Fibroblast of the aortic adventitia (primary cell): ENCODE data around the gene BABAM2. TPM values are rescaled to one million over a fixed set of nuclear protein-coding genes. Genes with fewer than 3 reads are reported as not detected.
A peak's percentile ranks its signal among the peaks of the same experiment; 100 is the strongest.

Experiments
- DNase-seq: peaks from one replicate; pipeline ENCODE4 v3.0.0-alpha.2; 2010; ENCODE audit warnings: low read depth
- H3K4me3 ChIP-seq: 2 replicates; pipeline ENCODE4 v1.5.1; 2011; ENCODE audit warnings: low read depth, mild to moderate bottlenecking, control low read depth, low read length, moderate library complexity
- total RNA-seq: library from RNA; depleted of rRNA; stranded (reverse); fragments of >200 nt; gene quantifications from 2 replicates; pipeline ENCODE4 v1.2.3, GENCODE V29; 2012; ENCODE audit warnings: low replicate concordance
- TF ChIP-seq, protein P1 (sequence below): IDR thresholded peaks from 2 replicates; pipeline ENCODE4 v1.5.1; 2011; ENCODE audit warnings: mild to moderate bottlenecking, low read length, control low read depth, inconsistent platforms; ENCODE audit not compliant: insufficient read depth

BABAM2 gene
- total RNA-seq, 1 donor: 45.3 TPM

DNA sequence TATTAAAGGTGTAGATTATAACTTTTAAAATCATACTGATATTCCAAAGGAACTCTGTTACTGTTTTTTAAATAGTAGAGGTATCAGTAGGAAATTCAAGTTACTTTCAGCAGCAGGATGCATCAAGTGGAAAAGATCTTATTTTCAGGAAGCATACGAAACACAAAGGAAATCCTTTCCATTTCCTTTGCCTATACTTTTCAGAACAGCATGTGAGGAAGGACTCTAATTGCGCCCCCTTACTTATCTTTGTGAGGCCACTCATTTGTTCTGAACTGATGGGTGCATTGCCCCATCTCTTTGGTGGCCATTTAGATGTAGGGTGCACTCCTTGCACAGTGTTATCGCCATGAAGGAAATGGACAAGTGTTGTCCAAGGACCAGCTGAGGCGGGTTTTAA lies 145.3 kb downstream of the BABAM2 start:
- TF ChIP-seq, protein P1, sequence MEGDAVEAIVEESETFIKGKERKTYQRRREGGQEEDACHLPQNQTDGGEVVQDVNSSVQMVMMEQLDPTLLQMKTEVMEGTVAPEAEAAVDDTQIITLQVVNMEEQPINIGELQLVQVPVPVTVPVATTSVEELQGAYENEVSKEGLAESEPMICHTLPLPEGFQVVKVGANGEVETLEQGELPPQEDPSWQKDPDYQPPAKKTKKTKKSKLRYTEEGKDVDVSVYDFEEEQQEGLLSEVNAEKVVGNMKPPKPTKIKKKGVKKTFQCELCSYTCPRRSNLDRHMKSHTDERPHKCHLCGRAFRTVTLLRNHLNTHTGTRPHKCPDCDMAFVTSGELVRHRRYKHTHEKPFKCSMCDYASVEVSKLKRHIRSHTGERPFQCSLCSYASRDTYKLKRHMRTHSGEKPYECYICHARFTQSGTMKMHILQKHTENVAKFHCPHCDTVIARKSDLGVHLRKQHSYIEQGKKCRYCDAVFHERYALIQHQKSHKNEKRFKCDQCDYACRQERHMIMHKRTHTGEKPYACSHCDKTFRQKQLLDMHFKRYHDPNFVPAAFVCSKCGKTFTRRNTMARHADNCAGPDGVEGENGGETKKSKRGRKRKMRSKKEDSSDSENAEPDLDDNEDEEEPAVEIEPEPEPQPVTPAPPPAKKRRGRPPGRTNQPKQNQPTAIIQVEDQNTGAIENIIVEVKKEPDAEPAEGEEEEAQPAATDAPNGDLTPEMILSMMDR: no peak
- no peak for DNase-seq
- no peak overlapping the region for H3K4me3 ChIP-seq

DNA sequence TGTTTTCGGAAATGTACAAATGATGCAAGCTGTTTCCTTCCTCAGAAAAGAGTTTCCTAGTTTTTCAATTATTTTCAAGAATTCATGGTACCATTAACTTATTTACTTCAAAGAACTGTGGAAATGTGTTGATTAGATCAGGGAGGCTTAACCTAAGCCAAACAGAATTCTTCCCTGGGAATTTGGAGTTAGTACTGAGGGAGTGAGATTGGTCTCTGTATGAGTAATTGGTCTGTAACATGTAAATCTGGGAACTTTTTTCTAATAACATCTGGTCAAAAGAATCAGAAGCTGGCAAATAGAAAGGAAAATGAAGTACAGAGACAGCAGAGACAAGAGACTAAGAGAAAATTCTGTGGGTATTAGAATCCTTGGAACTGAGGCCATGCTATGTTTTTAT lies 145.8 kb downstream of the BABAM2 start:
- no peak overlapping the region for H3K4me3 ChIP-seq
- TF ChIP-seq, protein P1: no peak
- no peak for DNase-seq

DNA sequence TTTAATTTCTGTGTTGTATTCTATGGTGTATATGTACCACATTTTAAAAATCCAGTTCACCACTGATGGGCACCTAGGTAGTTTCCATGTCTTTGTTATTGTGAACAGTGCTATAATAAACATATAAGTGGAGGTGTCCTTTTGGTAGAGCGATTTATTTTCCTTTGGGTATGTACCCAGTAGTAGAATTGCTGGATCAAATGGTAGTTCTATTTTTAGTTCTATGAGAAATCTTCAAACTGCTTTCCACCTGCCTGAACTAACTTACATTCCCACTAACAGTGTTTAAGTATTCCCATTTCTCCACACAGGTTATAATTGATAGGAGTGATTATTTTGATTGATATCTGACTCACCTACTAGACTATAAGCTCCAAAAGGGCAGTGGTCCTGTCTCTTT lies 148.2 kb downstream of the BABAM2 start:
- TF ChIP-seq, protein P1: no peak

DNA sequence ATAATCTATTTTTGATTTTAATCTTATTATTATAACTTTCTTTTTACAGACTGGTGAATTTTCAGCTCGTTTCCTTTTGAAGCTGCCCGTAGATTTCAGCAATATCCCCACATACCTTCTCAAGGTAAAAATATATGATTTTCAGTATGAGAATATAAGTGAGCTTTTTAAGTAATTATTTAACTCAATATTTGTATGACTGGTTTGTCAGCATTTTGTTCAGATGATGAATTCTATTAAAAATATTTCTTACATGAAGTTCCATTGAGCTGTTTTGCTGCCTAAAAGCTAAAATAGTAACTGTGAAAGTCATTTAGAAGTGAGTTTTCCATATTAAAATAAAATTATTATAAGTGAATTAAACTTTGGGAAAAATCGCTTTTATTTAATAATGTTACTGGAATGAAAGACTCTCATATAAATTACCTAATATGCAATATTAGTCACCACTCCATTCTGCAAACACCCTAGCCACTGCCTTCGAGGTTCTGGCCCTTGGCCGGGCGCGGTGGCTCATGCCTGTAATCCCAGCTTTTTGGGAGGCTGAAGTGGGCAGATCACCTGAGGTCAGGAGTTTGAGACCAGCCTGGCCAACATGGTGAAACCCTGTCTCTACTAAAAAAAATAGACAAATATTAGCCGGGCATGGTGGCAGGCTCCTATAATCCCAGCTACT lies 155.3 kb downstream of the BABAM2 start:
- H3K4me3 ChIP-seq: no peak overlapping the region
- TF ChIP-seq, protein P1: no peak
- no peak for DNase-seq

More for the DNA sequence above, 148.2 kb downstream of the BABAM2 start:
- H3K4me3 ChIP-seq: no peak overlapping the region
- DNase-seq: no peak

DNA sequence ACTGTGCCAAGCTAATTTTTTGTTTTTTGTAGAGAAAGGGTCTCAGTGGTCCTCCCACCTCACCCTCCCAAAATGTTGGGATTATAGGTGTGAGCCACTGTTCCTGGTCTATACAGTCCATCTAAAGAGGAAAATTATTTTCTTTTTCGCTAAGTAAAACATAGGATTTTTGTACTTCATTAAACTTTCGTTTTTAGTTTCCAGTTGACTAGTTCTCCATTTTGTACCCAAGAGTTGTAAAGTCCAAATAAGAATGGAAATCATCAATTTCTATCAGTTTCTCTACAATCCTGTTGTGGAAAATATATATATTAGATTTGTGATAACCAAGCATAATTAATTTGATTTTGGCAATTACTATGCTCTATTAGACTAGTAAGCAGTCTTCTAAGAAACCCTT lies 156.4 kb downstream of the BABAM2 start:
- TF ChIP-seq, protein P1: no peak
- DNase-seq: no peak
- no peak overlapping the region for H3K4me3 ChIP-seq

DNA sequence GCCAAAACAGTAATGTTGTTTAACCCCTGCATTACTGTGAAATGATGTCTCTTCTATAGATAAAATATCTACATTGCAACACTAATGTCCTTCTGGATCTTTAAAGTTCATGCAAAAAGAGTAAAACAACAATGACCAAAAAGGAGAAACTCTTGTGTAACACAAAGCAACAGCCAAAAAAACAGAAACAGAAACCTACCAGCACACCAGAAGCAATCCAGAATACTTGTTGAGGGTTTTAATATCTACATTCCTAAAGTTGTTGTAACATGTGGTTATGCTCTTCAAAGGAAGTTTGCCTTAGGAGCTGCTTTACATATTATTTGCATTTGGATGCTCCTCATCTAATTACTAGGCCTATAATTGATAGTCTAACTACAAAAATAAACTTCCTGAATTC lies 157.2 kb downstream of the BABAM2 start:
- DNase-seq: peak; percentile 89
- TF ChIP-seq, protein P1: no peak
- no peak overlapping the region for H3K4me3 ChIP-seq

DNA sequence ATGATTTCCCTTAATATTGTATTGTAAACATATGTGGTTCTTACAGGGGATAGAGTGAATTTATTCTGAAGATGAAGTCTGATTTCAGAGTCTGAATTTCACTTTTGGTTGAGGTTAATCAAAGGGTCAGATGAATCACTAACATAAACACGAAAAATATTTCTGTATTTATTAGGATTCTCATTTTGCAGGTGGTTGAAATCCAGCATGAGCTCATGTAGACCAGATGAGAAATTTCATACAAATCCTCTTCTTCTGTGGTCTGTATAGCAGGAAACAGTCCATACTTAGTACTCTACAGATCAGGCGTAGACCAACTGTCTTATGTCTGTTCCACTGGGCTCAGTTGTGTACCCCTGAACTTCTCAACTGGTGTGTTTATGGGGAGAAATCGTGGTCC lies 157.8 kb downstream of the BABAM2 start:
- TF ChIP-seq, protein P1: no peak
- no peak overlapping the region for H3K4me3 ChIP-seq
- no peak for DNase-seq
